Stimulated activated CD8-positive, alpha-beta memory T cell treated with anti-CD3 and anti-CD28 coated beads, Interleukin-2, amount 100 ng/mL, for 48 hours (primary cell): Measurements from ENCODE around the gene CRYGC.
"Not testable (repeated sequence)": the region's sequence is repeated elsewhere in the genome, so short reads cannot be mapped to it uniquely, and the experiment has no call there.

Experiments
- DNase-seq, 2 donors: peaks; one replicate each; pipeline ENCODE4 v3.0.0-alpha.2; 2020; ENCODE audit warnings: low read depth in 2 of 2

CRYGC gene

DNA sequence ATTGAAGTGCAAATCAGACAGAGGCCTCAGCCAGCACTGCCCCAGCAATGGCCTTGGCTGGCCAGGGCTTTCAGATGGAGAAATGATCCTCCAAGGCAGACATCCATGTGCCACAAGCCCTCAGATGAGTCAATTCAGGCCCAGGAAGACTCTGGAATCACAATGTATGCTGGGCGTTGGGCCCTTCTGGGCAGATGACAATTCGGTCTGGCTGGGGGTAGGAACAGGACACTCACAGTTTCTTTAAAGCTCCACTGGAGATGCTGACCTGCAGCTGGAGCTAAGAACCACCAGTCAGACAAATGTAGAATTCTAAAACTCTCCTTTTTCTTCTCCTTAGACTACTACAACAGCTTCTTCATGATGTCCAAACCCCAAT, 7.1 kb upstream of the CRYGC start:
- DNase-seq, result no peak

DNA sequence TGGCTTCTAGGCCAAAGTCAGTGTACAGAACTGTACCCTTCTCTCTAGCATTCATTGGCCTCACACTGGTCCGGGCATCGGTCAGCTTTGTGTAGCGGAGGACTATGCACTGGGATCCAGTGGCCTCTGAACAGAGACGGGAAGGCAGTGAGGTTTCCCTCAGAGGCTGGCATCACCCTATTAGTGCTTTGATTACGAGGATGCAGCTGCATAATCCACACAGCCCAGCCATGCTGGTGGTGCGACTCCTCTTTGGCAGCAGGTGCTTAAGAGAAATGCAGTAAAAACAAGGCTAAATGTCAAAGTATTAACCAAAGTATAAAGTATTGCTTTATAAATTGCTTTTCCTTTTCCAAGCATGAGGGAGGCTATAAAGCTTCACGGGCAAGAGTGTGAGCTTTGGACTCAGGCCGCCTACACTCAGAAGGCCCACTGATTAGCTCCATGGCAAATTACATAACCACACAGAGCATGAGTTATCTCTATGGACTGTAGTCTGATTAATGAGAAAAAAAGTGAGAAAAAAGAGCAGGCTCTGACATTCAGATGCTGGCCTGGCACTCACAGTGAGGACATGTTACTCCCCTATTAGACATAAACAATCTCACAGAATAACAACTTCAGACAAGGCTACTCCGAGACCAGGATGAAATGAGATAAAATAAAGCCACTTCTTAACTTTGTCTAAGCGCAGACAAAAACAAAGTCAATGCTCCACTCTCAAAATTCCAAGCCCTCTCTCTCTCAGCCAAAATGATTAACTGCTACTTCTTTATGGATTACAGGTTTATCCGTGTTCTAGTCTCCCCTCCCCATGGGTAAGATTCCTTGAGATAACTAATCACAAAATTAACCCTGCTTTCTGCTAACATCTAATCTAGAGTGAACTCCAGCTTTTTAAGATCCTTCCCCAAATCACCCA, 6.4 kb upstream of the CRYGC start:
- no peak for DNase-seq

DNA sequence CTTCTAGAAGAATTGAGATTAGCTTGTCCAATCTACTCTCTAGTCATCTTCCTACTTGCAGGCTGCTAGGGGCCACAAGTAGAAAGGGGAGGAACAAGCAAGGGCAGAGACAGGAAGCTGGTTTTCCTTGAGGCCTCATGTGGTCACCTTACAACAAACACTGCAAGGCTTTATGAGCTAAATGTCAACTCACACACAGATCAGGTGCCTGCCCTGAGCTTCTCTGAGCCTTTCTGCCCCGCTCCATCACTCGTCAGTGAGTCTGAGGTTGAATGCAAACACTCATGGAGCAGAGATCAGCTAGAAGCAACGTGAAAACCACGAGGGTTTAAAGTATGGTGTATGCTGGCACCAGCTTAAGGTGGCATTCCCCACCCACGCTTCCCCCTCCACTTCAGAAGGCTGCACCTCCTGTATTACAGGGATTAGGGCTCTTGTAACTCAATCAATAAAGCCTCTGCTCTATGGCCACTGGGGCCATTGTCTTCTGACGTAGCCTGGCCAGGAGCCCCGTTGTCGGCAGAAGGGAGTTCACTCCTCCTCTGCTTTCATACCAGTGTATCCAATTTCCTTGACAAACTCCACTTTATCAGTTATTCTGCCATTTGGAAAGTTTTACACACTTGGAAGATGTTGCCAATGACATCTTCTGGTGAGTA, 5.4 kb upstream of the CRYGC start:
- DNase-seq, result peak in 1 of 2 donors; percentile 1

DNA sequence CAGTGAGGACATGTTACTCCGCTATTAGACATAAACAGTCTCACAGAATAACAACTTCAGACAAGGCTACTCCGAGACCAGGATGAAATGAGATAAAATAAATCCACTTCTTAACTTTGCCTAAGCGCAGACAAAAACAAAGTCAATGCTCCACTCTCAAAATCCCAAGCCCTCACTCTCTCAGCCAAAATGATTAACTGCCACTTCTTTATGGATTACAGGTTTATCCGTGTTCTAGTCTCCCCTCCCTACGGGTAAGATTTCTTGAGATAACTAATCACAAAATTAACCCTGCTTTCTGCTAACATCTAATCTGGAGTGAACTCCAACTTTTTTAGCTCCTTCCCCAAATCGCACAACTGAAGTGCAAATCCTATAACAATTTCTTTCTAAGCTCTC, 1.1 kb upstream of the CRYGC start:
- no peak for DNase-seq

DNA sequence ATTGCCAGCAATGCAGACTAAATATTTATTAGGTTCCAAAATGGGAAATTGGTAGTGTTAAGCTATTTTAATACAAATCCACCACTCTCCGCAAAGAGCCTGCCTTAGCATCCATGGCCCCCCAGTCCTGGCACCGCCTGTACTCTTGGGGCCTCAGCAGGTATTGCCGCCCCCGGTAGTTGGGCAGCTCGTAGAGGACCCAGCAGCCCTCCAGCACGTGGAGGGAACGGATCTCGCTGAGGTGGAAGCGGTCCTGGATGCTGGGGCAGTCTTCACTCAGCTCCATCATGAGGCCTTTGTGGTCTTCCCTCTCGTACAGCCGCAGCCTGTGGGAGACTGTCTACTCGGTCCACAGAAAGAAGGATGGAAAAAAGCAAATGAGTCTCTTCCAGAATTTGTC, 1.5 kb downstream of the CRYGC start:
- DNase-seq, result no peak

DNA sequence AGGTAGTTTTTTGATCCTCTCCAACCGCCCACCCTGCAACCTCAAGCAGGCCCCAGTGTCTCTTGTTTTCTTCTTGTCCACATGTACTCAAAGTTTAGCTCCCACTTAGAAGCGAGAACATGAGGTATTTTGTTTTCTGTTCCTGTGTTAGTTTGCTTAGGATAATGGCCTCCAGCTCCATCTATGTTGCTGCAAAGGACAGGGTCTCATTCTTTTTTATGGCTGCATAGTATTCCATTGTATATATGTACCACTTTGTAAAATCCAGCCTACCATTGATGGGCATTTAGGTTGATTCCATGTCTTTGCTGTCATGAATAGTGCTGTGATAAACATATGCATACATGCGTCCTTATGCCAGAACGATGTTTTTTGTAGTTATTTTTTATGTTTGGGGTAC, 2.5 kb downstream of the CRYGC start:
- no peak for DNase-seq

DNA sequence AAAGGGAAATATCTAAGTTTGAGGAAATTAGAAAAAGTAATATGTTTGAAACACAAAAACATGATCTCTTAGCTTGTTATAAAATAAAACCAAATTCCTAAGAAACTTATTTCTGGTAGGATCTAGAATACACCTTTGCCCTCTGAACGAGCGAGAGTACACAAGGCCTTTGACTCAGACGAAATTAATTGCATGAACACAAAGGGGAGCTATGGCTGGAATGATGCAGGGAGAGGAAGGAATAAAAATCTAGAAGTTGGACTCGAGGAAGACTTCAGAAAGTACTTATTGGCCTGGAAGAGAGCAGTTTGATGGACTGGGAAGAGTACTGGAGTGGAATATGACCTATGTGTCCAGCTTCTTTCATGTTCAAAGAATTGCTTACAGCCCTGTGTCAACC, 4.4 kb downstream of the CRYGC start:
- no peak for DNase-seq

DNA sequence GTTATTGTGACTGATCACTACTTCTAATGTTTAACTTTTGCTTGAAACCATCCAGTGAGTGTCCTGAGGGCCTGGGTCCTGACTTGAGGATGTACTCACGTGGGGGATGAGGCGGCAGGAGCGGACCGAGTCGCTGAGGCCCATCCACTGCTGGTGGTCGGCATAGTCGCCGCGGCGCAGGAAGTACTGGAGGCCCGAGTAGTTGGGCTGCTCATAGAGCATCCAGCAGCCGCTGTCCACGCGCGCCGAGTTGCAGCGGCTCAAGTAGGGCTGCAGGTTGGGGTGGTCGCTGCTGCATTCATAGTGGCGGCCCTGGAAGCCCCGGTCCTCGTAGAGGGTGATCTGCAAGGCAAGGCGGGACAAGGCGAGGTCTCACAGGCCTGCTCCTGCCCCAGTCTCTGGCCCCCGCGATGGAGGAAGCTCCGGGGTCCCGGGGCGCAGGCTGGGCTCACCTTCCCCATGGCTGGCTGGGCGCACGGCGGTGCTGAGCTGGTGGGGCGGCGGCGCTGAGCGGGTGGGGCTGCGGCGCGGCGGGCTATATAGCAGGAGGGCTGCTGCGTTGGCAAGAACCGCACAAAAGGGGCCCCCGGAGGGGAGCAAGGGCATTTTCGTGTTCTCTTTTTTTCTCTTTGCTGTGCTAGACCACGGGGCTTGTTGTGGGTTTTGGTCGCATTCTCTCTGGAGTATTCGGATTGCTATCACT, 5.5 kb downstream of the CRYGC start, which contains the start of gene CRYGD:
Gene CRYGD (minus strand): TSS at position 512 of the 703 bp plus-strand sequence. CDS start 51 bp downstream, at position 461.
- DNase-seq, result not testable (repeated sequence)

DNA sequence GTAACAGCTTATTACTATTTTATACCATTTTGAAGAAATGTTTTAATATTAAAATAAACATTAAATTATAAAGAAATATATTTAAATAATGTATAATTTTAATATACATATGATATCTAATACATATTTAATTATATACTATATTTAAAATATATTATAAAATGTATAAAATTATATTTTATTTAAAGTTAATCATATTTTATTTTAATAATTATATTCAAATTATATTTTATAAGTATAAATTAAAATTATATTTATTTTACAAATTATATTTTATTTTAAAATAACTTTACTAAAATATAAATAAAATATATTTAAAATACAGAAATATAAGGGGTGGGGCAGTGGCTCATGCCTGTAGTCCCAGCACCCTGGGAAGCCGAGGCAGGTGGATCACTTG, 7.4 kb downstream of the CRYGC start:
- no peak for DNase-seq

DNA sequence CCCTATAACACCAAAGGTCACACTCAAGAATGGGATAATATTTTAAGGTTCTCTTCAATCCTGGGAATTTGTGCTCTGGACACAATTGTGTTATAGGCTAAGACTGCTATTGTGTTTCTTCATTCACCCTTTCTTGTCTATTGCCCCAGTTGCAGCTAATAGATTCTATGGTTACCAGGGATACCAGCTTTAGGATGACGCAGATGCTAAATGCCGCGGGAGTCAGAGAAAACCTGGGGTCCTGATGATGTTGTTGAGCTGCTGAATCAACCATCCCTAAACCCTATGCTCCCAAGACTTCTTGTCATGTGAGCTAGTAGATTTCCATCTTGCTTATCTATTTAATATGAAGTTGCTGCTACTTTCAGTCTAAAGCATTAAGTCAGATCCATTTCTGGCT, 10.7 kb downstream of the CRYGC start:
- DNase-seq, result no peak

DNA sequence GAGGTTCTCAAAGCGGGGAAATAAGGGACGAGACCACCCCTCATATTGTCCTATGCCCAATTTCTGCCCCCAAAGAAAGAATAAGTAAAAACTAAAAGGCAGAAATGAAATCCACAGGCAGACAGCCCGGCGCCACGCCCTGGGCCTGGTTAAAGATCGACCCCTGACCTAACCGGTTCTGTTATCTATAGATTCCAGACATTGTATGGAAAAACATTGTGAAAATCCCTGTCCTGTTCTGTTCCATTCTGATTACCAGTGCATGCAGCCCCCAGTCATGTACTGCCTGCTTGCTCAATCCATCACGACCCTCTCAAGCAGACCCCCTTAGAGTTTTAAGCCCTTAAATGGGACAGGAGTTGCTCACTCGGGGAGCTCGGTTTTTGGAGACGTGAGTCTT, 12.2 kb downstream of the CRYGC start:
- DNase-seq, result not testable (repeated sequence)

DNA sequence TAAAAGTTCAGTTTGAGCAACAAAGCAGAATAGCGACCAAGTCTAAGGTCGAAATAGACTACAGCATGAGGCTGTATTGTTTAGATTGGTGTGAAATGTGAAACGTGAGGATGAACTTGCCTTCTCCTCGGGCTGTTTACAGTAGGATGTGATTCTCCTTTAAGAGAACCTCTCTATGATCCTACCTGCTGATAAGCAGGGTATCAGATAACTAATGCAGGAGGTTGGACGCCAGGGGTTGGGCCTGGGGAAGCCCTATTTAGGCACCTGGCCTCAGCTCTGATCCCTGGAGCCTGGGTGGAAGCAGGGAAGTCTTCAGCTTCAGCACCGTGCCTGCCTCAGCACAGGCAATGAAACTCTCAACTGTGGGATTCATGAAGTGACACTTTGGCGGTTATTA, 16.7 kb downstream of the CRYGC start:
- DNase-seq, result no peak

DNA sequence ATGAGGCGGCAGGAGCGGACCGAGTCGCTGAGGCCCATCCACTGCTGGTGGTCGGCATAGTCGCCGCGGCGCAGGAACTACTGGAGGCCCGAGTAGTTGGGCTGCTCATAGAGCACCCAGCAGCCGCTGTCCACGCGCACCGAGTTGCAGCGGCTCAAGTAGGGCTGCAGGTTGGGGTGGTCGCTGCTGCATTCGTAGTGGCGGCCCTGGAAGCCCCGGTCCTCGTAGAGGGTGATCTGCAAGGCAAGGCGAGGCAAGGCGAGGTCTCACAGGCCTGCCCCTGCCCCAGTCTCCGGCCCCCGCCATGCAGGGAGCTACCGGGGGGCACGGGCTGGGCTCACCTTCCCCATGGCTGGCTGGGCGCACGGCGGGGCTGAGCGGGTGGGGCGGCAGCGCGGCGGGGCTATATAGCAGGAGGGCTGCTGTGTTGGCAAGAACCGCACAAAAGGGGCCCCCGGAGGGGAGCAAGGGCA, 17.3 kb downstream of the CRYGC start:
- not testable (repeated sequence) for DNase-seq

DNA sequence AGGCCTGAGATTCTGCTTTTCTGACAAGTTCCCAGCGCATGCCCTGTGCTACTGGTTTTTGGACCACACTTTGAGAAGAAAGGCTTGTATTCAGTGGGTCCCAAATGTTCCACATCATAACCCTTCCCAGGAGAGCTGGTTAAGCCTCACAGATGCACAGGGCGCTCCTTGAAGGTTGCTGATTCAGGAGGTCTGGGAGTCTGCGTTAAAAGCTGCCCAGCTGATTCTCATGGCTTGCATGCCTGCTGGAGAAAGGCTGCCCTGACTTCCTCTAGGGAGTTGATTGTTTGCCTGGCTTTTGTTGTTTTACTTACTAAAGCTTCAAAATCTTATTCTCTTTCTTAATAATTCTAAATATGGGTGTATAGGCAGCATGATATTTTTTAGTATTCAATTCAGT, 26.0 kb downstream of the CRYGC start:
- no peak for DNase-seq

DNA sequence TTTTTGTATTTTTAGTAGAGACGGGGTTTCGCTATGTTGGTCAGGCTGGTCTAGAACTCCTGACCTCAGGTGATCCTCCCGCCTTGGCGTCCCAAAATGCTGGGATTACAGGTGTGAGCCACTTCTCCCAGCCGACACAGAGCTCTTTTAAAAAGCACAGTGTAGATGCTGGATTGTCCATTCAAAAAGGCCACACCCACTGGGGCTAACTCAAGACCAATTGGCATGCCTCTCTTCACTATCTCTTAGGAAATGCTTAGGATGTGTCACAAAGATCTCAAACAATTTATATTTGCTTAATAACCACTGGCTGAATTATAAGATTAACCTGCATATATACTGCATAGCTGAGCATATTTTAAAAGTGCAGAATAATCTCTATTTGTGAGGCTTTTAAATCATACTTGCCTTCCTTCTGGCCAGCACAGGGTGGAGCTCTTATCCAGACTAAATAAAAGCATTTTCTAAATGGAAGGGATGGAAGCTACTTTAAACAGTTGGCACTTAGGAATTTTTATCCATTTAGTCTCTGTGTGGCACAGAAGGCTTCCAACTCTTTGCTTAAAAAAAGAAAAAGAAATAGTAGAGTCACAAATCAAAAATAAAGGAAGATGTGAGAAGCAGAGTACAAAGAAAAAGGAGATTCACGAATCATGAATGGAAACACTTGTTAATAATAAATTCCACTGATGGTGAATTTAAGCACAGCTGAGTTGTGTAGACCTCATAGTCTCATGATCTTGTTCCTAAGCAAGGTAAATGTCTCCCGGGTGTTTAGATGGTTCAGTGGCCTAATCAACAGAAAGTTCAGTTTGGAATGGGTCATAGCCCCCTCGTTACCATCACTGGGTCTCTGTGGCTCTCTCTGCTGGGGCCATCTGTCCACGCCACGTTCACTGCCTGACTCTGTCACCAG, 27.7 kb downstream of the CRYGC start:
- no peak for DNase-seq

DNA sequence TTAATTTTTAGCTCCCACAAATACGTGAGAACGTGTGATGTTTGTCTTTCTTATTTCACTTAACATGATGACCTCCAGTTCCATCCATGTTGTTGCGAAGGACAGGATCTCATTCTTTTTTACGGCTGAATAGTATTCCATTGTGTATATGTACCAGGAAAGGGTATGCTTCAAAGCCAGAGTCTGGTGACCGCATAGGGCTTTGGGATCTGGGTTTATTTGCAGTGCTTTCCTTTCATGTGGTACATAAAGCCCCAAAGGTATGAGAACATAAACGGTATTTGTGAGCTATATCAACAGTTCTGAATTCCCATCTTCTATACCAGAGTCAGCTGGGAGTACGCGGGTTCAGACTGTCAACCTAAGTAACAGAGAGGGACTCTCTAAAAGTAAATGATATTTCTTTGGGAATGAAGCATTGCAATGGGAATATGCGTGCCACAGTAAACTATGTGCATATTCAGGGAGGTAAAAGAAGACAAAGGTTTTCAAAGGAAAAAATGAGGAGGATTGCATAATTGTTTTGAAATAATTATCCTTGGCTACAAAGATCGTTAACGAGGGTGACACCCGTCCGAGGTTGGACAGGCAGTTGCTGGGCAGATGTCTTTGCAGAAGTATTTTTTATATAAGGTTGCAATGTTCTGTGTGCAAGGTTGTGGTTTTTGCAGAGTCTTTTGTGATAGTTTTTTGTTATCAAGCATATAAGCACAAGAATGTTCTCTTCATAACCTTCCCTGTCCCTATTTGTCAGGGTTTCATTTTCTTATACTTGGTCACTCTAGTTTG, 29.8 kb downstream of the CRYGC start:
- DNase-seq, result no peak

DNA sequence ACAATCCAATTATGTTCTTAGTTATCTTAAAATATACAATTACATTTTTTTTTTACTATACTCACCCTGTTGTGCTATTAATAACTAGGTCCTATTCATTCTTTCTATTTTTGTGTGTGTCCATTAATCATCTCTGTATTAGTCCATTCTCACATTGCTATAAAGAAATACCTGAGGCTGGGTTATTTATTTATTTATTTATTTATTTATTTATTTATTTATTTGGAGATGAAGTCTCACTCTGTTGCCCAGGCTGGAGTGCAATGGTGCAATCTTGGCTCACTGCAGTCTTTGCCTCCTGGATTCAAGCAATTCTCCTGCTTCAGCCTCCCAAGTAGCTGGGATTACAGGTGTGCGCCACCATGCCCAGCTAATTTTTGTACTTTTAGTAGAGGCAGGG, 30.9 kb downstream of the CRYGC start:
- DNase-seq, result not testable (repeated sequence)

DNA sequence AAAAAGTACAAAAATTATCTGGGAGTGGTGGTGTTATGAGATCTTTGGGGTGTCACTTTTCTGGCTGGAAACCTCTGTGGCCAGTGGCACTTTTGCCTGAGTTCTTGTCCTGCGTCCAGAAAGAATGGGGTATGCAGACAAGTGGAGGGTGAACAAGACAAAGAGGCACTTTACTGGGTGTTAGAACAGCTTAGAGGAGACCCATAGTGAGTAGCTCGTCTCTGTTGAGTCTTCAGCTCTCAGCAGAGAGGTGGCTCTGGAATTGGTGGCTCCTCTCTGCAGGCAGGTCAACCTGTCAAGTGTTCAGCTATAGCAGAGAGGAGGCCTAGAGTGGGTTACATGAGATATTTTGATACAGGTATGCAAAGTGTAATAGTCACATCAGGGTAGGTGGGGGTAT, 31.4 kb downstream of the CRYGC start:
- DNase-seq, result no peak

DNA sequence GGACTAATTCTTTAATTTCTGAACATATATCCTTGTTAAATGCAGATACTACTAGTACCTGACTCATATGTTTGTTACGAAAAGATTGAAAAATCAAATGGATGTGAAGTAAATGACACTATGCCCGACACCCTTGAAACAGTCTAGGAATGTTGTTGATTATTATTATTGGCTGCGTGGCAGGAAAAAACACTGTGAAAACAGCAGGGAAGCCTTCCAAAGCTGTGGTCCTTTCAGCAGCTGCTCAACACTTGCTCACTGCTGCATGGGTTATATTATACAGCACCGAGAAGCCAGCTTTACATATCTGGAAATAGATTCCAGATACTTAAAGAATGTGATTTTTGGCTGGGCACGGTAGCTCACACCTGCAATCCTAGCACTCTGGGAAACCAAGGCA, 31.8 kb downstream of the CRYGC start:
- DNase-seq, result no peak

DNA sequence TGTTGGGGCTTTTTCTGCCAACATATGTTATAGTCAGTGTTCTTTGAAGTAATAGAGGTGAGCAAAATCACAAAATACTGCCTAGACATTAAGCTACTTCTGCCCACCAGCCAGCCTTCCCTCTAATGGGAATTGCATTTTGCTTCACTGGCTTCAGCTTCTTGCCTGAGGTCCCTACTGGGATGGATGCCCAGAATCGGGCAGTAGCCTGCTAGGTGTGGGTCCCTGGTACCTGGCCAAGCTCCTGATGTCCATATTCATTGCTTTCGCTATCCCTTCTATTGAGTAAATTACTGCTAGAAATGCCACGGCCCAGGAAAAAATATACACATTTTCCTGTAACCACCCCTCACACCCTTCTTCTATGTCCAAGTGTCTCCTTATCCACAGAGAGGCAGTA, 32.3 kb downstream of the CRYGC start:
- DNase-seq, result no peak

DNA sequence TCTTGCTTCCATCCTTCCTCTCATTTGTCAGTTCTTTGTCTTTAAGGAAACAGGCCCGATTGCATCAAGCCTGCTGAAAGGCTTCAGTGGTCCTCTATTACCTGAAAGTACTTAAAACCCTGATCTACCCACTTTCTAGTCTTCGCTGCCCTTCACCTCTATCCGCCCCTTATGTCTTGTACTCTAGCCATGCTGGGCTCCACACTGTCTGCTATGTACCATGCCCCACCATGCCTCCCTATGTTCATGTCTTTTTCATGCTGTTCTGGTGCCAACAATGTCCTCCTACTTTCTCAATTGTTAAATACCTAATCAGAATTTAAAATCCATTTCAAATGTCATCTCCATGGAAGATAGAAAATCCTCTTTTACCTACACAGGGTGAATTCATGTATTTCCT, 33.5 kb downstream of the CRYGC start:
- DNase-seq, result no peak
